Measurements from ENCODE around the gene MPRIP. TPM values are rescaled to one million over a fixed set of nuclear protein-coding genes. Genes with fewer than 3 reads are reported as not detected.

Gene MPRIP
- total RNA-seq, 6 experiments from 2014 or later, result 39.0 to 97.6 (median 76.7) TPM

GRCh38 chr17:17020821-17021193 is 21.4 kb upstream of the MPRIP start:
- Histone ChIP-seq H3K4me3 (no peak overlapping the region), H3K27me3 (no peaks in the 10 kb centered on the region), H3K36me3 (no peaks in the 10 kb centered on the region), H3K9me3 (no peaks in the 10 kb centered on the region), H3K27ac (no peak overlapping the region), H3K4me1 (no peaks in the 10 kb centered on the region)
- DNase-seq (no peak), ATAC-seq (no peak)
- TF ChIP-seq CTCF (IDR thresholded peaks at IDR 0.05) (no peak), POLR2A (IDR thresholded peaks at IDR 0.05) (no peak)
- 80% methylated on average over 1 of the region's 8 CpGs for WGBS (ENCODE audit: insufficient coverage, low coverage, low lambda C conversion rate, missing lambda C conversion rate)
- intact Hi-C loops (cut with DNase I), result no loop called here

GRCh38 chr17:17021194-17021863 is 20.9 kb upstream of the MPRIP start:
- DNase-seq, result no peak
- Histone ChIP-seq H3K27ac (no peak overlapping the region), H3K27me3 (no peaks in the 10 kb centered on the region), H3K36me3 (no peaks in the 10 kb centered on the region), H3K9me3 (no peaks in the 10 kb centered on the region), H3K4me3 (no peak overlapping the region), H3K4me1 (no peaks in the 10 kb centered on the region)
- intact Hi-C loops (cut with DNase I), result no loop called here
- WGBS (ENCODE audit: insufficient coverage, low coverage, low lambda C conversion rate, missing lambda C conversion rate), result no CpG with 5 or more reads among the region's 15 CpGs
- TF ChIP-seq POLR2A (IDR thresholded peaks at IDR 0.05) (no peak), CTCF (IDR thresholded peaks at IDR 0.05) (no peak)
- peak; percentile 12 to 59 (median 32) for ATAC-seq

GRCh38 chr17:17022011-17022410 is 20.2 kb upstream of the MPRIP start:
- no peaks in the 10 kb centered on the region for H3K4me1 ChIP-seq
- DNase-seq, result no peak
- TF ChIP-seq POLR2A (IDR thresholded peaks at IDR 0.05) (no peak), CTCF (IDR thresholded peaks at IDR 0.05) (no peak)
- no peak for ATAC-seq
- intact Hi-C loops (cut with DNase I), result no loop called here
- no CpG with 5 or more reads among the region's 4 CpGs for WGBS (ENCODE audit: insufficient coverage, low coverage, low lambda C conversion rate, missing lambda C conversion rate)
- H3K27me3 ChIP-seq, result no peaks in the 10 kb centered on the region
- no peak overlapping the region for H3K27ac ChIP-seq
- no peak overlapping the region for H3K4me3 ChIP-seq
- H3K9me3 ChIP-seq, result no peaks in the 10 kb centered on the region
- no peaks in the 10 kb centered on the region for H3K36me3 ChIP-seq

- intact Hi-C loops (cut with DNase I), result no loop called here
- no peaks in the 10 kb centered on the region for H3K4me1 ChIP-seq
- H3K27ac ChIP-seq, result no peak overlapping the region
- WGBS (ENCODE audit: insufficient coverage, low coverage, low lambda C conversion rate, missing lambda C conversion rate), result 33% methylated on average over 1 of the region's 5 CpGs
- no peak for TF ChIP-seq POLR2A (IDR thresholded peaks at IDR 0.05)
- no peak for TF ChIP-seq CTCF (IDR thresholded peaks at IDR 0.05)
- ATAC-seq, result no peak
- no peak overlapping the region for H3K4me3 ChIP-seq
- DNase-seq, result no peak
- H3K36me3 ChIP-seq, result no peaks in the 10 kb centered on the region
- H3K9me3 ChIP-seq, result no peaks in the 10 kb centered on the region
- H3K27me3 ChIP-seq, result no peaks in the 10 kb centered on the region
Observed at GRCh38 chr17:17022456-17022855, 19.8 kb upstream of the MPRIP start.
